NCI-H2196 treated with DMSO at 0.1 percent for 48 hours (cell line): Measurements from ENCODE around the gene LCOR.
"Not testable (repeated sequence)": the region's sequence is repeated elsewhere in the genome, so short reads cannot be mapped to it uniquely, and the experiment has no call there.

Source experiments
- DNase-seq: peaks from one replicate; lab custom pipeline; 2025; ENCODE audit not compliant: unreplicated experiment; lab: John Stamatoyannopoulos, UW

LCOR gene

GRCh38 chr10:96838529-96838928 lies 6.4 kb downstream of the LCOR start:
- no peak for DNase-seq

- DNase-seq = no peak
Observed at GRCh38 chr10:96840841-96841518, 8.9 kb downstream of the LCOR start.

- no peak for DNase-seq
Observed at GRCh38 chr10:96842896-96843723, 11.0 kb downstream of the LCOR start.

- DNase-seq = no peak
Observed at GRCh38 chr10:96843823-96844222, 11.7 kb downstream of the LCOR start.

GRCh38 chr10:96846395-96846794 lies 14.3 kb downstream of the LCOR start:
- DNase-seq = no peak

- no peak for DNase-seq
Observed at GRCh38 chr10:96846926-96847325, 14.8 kb downstream of the LCOR start.

- DNase-seq = not testable (repeated sequence)
Observed at GRCh38 chr10:96847356-96847755, 15.3 kb downstream of the LCOR start.

- DNase-seq = no peak
Observed at GRCh38 chr10:96850113-96850512, 18.0 kb downstream of the LCOR start.

- no peak for DNase-seq
Observed at GRCh38 chr10:96850825-96851224, 18.7 kb downstream of the LCOR start.

GRCh38 chr10:96851281-96851680 lies 19.2 kb downstream of the LCOR start:
- no peak for DNase-seq

GRCh38 chr10:96856317-96856716 lies 24.2 kb downstream of the LCOR start:
- no peak for DNase-seq

GRCh38 chr10:96857301-96858012 lies 25.4 kb downstream of the LCOR start:
- no peak for DNase-seq

GRCh38 chr10:96858038-96858705 lies 26.1 kb downstream of the LCOR start:
- DNase-seq = no peak

GRCh38 chr10:96858706-96859050 lies 26.6 kb downstream of the LCOR start:
- no peak for DNase-seq

GRCh38 chr10:96860631-96861277 lies 28.7 kb downstream of the LCOR start:
- DNase-seq = no peak

- peak; percentile 32 for DNase-seq
Observed at GRCh38 chr10:96863922-96864543, 31.9 kb downstream of the LCOR start.

- no peak for DNase-seq
Observed at GRCh38 chr10:96873086-96873485, 41.0 kb downstream of the LCOR start.

GRCh38 chr10:96873756-96874467 lies 41.8 kb downstream of the LCOR start:
- DNase-seq = no peak

GRCh38 chr10:96878057-96878456 lies 46.0 kb downstream of the LCOR start:
- DNase-seq = no peak

- no peak for DNase-seq
Observed at GRCh38 chr10:96880575-96880974, 48.5 kb downstream of the LCOR start.
